Prostate gland (tissue), 2 donors: ENCODE data around the gene CDKL1.

ENCODE experiments used
- CTCF ChIP-seq, 4 experiments: fragments of 200-600 bp in 2 of 4; fragments of 450-650 bp in 2 of 4; sonication (generic) in 2 of 4; IDR thresholded peaks; 1 replicate in 3 of 4; 2 replicates in 1 of 4; pipeline ENCODE4 v1.5.1; 2016 to 2019; ENCODE audit warnings: antibody characterized with exemption in 4 of 4, mild to moderate bottlenecking in 2 of 4, moderate library complexity in 2 of 4
- POLR2A ChIP-seq: fragments of 450-650 bp; IDR thresholded peaks from one replicate; pipeline ENCODE4 v1.6.1; 2016; ENCODE audit warnings: antibody characterized with exemption, mild to moderate bottlenecking
- POLR2AphosphoS5 ChIP-seq: sonication (generic); formaldehyde crosslinking; IDR thresholded peaks from one replicate; pipeline ENCODE4 v1.6.1; 2017; ENCODE audit warnings: antibody characterized with exemption

DNA sequence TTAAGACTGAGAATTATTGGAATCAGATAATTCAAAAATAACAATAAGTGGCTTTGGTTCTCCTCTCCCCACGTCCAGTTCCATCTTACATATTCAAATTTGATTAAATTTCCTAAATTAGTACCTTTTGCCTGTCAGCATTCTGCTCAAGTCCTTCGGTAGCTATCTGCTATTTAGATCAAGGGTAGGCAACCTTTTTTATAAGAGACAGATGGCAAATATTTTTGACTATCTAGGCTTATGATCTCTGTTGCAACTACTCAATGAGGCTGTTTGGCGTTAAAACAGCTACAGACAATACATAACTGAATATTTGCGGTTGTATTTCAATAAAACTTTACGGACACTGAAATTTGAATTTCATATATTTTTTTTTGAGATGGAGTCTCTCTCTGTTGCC is 106.4 kb downstream of the CDKL1 start:
- TF ChIP-seq CTCF (IDR thresholded peaks at IDR 0.05) (no peak), POLR2A (no peak), POLR2AphosphoS5 (no peak)
